ENCODE data around the gene VAMP8.

GRCh38 chr2:85600951-85601770 is 23.8 kb downstream of the VAMP8 start:
- TF ChIP-seq CTCF (IDR thresholded peaks at IDR 0.05; ENCODE audit: borderline replicate concordance, extremely low read depth, low read length, poor library complexity, severe bottlenecking) (no peak), EZH2 (IDR thresholded peaks at IDR 0.05; ENCODE audit: borderline replicate concordance, low read depth, low read length, severe bottlenecking) (no peak)
